HCT116 (cell line): ENCODE measurements around the gene TFCP2L1. TPM values are rescaled to one million over a fixed set of nuclear protein-coding genes. Genes with fewer than 3 reads are reported as not detected.
A peak's percentile ranks its signal among the peaks of the same experiment; 100 is the strongest.

ENCODE experiments used
- ATAC-seq: fragments of 200-7000 bp; cut with Tn5 transposase; 2 replicates; pipeline ENCODE4 v1.9.1; 2020; ENCODE audit warnings: mild to moderate bottlenecking, moderate library complexity
- BruUV-seq: library from RNA; stranded (reverse); fragments of 400-500 nt; replicated peaks from 2 replicates; lab custom pipeline; 2021; lab: Mats Ljungman, UMichigan
- CTCF ChIA-PET: fragments of 300-600 bp; sonication (Branson Sonifier 250); formaldehyde crosslinking; loops from one replicate; lab custom pipeline; 2021; ENCODE audit warnings: antibody characterized with exemption; lab: Charles Lee
- POLR2A ChIA-PET: fragments of 300-600, 350-600 bp; sonication (Branson Sonifier 250); formaldehyde crosslinking; loops from one replicate; lab custom pipeline; 2021; ENCODE audit warnings: antibody characterized with exemption; lab: Charles Lee
- RAD21 ChIA-PET, 2 experiments: fragments of 300-600 bp; sonication (Branson Sonifier 250); formaldehyde crosslinking; loops; one replicate each; lab custom pipeline; 2023; ENCODE audit warnings: low total read pairs in 2 of 2; ENCODE audit not compliant: uncharacterized antibody in 2 of 2, unreplicated experiment in 2 of 2, low non-redundant PET in 1 of 2; lab: Charles Lee
- DNase-seq: peaks from one replicate; pipeline ENCODE4 v3.0.0-alpha.2; 2010; ENCODE audit warnings: low read depth, low spot score
- H2AFZ ChIP-seq: fragments of 200-600 bp; shearing (Covaris generic), sonication (generic); 2 replicates; pipeline ENCODE4 v1.6.1; 2017; ENCODE audit warnings: low read depth, mixed run types, mixed read lengths, antibody characterized with exemption, low read length; ENCODE audit not compliant: poor library complexity, severe bottlenecking
- H3K27ac ChIP-seq: 2 replicates; pipeline ENCODE4 v1.5.1; 2012; ENCODE audit warnings: low read depth, low read length
- H3K27me3 ChIP-seq: fragments of 200-600 bp; sonication (generic); 2 replicates; pipeline ENCODE4 v1.6.1; 2016; ENCODE audit warnings: mixed run types, low read length, mixed read lengths; ENCODE audit not compliant: insufficient read depth
- H3K36me3 ChIP-seq, 2 experiments: fragments of 200-500 bp in 1 of 2; fragments of 200-600 bp in 1 of 2; sonication (Bioruptor generic) in 1 of 2; sonication (generic) in 1 of 2; 2 replicates each; pipeline versions ENCODE4 v1.5.1 to v1.6.1; 2014 to 2016; ENCODE audit warnings: low read length in 2 of 2, inconsistent platforms in 1 of 2, mixed read lengths in 1 of 2, mixed run types in 1 of 2; ENCODE audit not compliant: insufficient read depth in 2 of 2, control insufficient read depth in 1 of 2
- H3K4me1 ChIP-seq, 2 experiments: fragments of 200-600 bp in 1 of 2; sonication (generic) in 1 of 2; 2 replicates each; pipeline versions ENCODE4 v1.5.1 to v1.6.1; 2012 to 2017; ENCODE audit warnings: low read length in 2 of 2, inconsistent platforms in 1 of 2, mild to moderate bottlenecking in 1 of 2, mixed read lengths in 1 of 2, mixed run types in 1 of 2, moderate library complexity in 1 of 2; ENCODE audit not compliant: insufficient read depth in 2 of 2, control insufficient read depth in 1 of 2
- H3K4me2 ChIP-seq: fragments of 200-600 bp; sonication (generic); 2 replicates; pipeline ENCODE4 v1.6.1; 2017; ENCODE audit warnings: mixed run types, low read length, mixed read lengths
- H3K4me3 ChIP-seq, 2 experiments: fragments of 200-600 bp in 1 of 2; sonication (generic) in 1 of 2; replicated peaks in 1 of 2; 2 replicates each; pipeline ENCODE4 v1.5.1; 2011 to 2016; ENCODE audit warnings: low read length in 2 of 2, control low read depth in 1 of 2, low read depth in 1 of 2, mild to moderate bottlenecking in 1 of 2, mixed read lengths in 1 of 2, mixed run types in 1 of 2
- H3K79me2 ChIP-seq: fragments of 200-600 bp; sonication (generic); 2 replicates; pipeline ENCODE4 v1.6.1; 2017; ENCODE audit warnings: mild to moderate bottlenecking, mixed run types, low read length, moderate library complexity, mixed read lengths; ENCODE audit not compliant: insufficient read depth
- H3K9ac ChIP-seq: fragments of 200-600 bp; sonication (generic); 2 replicates; pipeline ENCODE4 v1.6.1; 2016; ENCODE audit warnings: low read length, mixed read lengths
- H3K9me2 ChIP-seq: fragments of 200-600 bp; sonication (generic), shearing (Covaris generic); 2 replicates; pipeline ENCODE4 v1.6.1; 2017; ENCODE audit warnings: mixed run types, mild to moderate bottlenecking, moderate library complexity; ENCODE audit not compliant: insufficient read depth
- H3K9me3 ChIP-seq, 2 experiments: fragments of 200-500 bp in 1 of 2; fragments of 200-600 bp in 1 of 2; sonication (Bioruptor generic) in 1 of 2; sonication (generic) in 1 of 2; 2 replicates each; pipeline ENCODE4 v1.6.1; 2014 to 2017; ENCODE audit warnings: low read length in 2 of 2, mixed read lengths in 2 of 2, inconsistent platforms in 1 of 2, low read depth in 1 of 2, mild to moderate bottlenecking in 1 of 2, mixed run types in 1 of 2, moderate library complexity in 1 of 2; ENCODE audit not compliant: control insufficient read depth in 1 of 2, insufficient read depth in 1 of 2
- H4K20me1 ChIP-seq: fragments of 200-600 bp; sonication (generic), shearing (Covaris generic); 2 replicates; pipeline ENCODE4 v1.6.1; 2017; ENCODE audit warnings: mixed run types, mild to moderate bottlenecking, moderate library complexity; ENCODE audit not compliant: insufficient read depth
- ATF3 ChIP-seq: IDR thresholded peaks from 2 replicates; pipeline ENCODE4 v1.6.1; 2012
- EGR1 ChIP-seq: IDR thresholded peaks from 2 replicates; pipeline ENCODE4 v1.6.1; 2012; ENCODE audit warnings: low read depth
- ELF1 ChIP-seq: IDR thresholded peaks from 2 replicates; pipeline ENCODE4 v1.6.1; 2012; ENCODE audit warnings: low read depth, borderline replicate concordance
- EZH2 ChIP-seq: fragments of 200-600 bp; sonication (generic); IDR thresholded peaks from 2 replicates; pipeline ENCODE4 v1.6.1; 2017; ENCODE audit warnings: antibody characterized with exemption, mixed run types
- FOSL1 ChIP-seq: IDR thresholded peaks from 2 replicates; pipeline ENCODE4 v1.6.1; 2012; ENCODE audit warnings: low read depth
- JUND ChIP-seq: IDR thresholded peaks from 2 replicates; pipeline ENCODE4 v1.6.1; 2012
- MAX ChIP-seq: IDR thresholded peaks from 2 replicates; pipeline ENCODE4 v1.6.1; 2012
- POLR2AphosphoS5 ChIP-seq: IDR thresholded peaks from 2 replicates; pipeline ENCODE4 v1.6.1; 2011; ENCODE audit warnings: mild to moderate bottlenecking, low read depth, low read length, moderate library complexity
- RAD21 ChIP-seq: IDR thresholded peaks from 2 replicates; pipeline ENCODE4 v1.6.1; 2012; ENCODE audit warnings: low read depth, mild to moderate bottlenecking
- TCF7L2 ChIP-seq: IDR thresholded peaks from 2 replicates; pipeline ENCODE4 v1.7.0; 2011; ENCODE audit warnings: borderline replicate concordance, inconsistent platforms; ENCODE audit not compliant: insufficient read depth, insufficient read length; ENCODE audit errors: extremely low read depth
- YY1 ChIP-seq: IDR thresholded peaks from 2 replicates; pipeline ENCODE4 v1.6.1; 2011; ENCODE audit warnings: low read length, low read depth, moderate library complexity, mild to moderate bottlenecking; ENCODE audit not compliant: insufficient replicate concordance; ENCODE audit errors: extremely low read depth
- ZBTB33 ChIP-seq: IDR thresholded peaks from 2 replicates; pipeline ENCODE4 v1.6.1; 2011; ENCODE audit warnings: mild to moderate bottlenecking, low read length, moderate library complexity; ENCODE audit not compliant: insufficient replicate concordance; ENCODE audit errors: extremely low read depth
- ZFX ChIP-seq: fragments of 450-650 bp; IDR thresholded peaks from 2 replicates; pipeline ENCODE4 v1.6.1; 2017
- ZNF274 ChIP-seq: fragments of 200-500 bp; sonication (Bioruptor generic); IDR thresholded peaks from 2 replicates; pipeline ENCODE4 v1.6.1; 2014; ENCODE audit warnings: mild to moderate bottlenecking, low read depth, low read length, inconsistent platforms
- intact Hi-C: fragments of 100-400 bp; cut with micrococcal nuclease; formaldehyde crosslinking; loops from 2 replicates; pipeline ENCODE4 v1.10.0; 2022
- total RNA-seq: library from RNA; stranded (reverse); gene quantifications from one replicate; pipeline ENCODE4 v1.2.1, GENCODE V29; 2021; ENCODE audit not compliant: unreplicated experiment

TFCP2L1 gene
- total RNA-seq, 1 experiment from 2014 or later = 8.4 TPM

GRCh38 chr2:121186261-121186660 lies 98.7 kb downstream of the TFCP2L1 start:
- no peak overlapping the region for H2AFZ ChIP-seq
- CTCF ChIA-PET = no interaction called here

GRCh38 chr2:121185571-121186074 lies 99.4 kb downstream of the TFCP2L1 start:
- POLR2A ChIA-PET = no interaction called here
- H3K9ac ChIP-seq = no peak overlapping the region
- H3K4me2 ChIP-seq = no peak overlapping the region
- no TSS peak for BruUV-seq
- RAD21 ChIA-PET = no interaction called here
- no peaks in the 10 kb centered on the region for H3K79me2 ChIP-seq
- H3K36me3 ChIP-seq = no peaks in the 10 kb centered on the region
- DNase-seq (peak; percentile 8), ATAC-seq (peak; percentile 69)
- no peaks in the 10 kb centered on the region for H4K20me1 ChIP-seq
- CTCF ChIA-PET = interaction anchor here (1.4 kb wide), 1 partner anchor 26 kb away, joined by 4 read pairs; no protein-coding TSS in a partner anchor
- H3K9me2 ChIP-seq = no peaks in the 10 kb centered on the region
- peaks cover 0 to 9% of the 10 kb centered on the region in 2 experiments; a peak in 1 of 4 replicates for H3K4me1 ChIP-seq
- H2AFZ ChIP-seq = no peak overlapping the region
- H3K27me3 ChIP-seq = no peaks in the 10 kb centered on the region
- H3K4me3 ChIP-seq = no peak overlapping the region
- intact Hi-C loops = no loop called here
- no peak overlapping the region for H3K27ac ChIP-seq
- H3K9me3 ChIP-seq = no peaks in the 10 kb centered on the region
- TF ChIP-seq FOSL1 (no peak), TCF7L2 (no peak), POLR2AphosphoS5 (no peak), RAD21 (no peak), ZNF274 (no peak), YY1 (no peak), ZBTB33 (no peak), ELF1 (no peak), MAX (no peak), ATF3 (no peak), EGR1 (no peak)

More at GRCh38 chr2:121186261-121186660, 98.7 kb downstream of the TFCP2L1 start:
- POLR2A ChIA-PET = no interaction called here
- H3K4me1 ChIP-seq = peaks cover 0 to 9% of the 10 kb centered on the region in 2 experiments; a peak in 1 of 4 replicates
- H3K4me2 ChIP-seq = no peak overlapping the region
- RAD21 ChIA-PET = no interaction called here
- H3K27me3 ChIP-seq = no peaks in the 10 kb centered on the region
- no peaks in the 10 kb centered on the region for H3K9me2 ChIP-seq
- H3K36me3 ChIP-seq = no peaks in the 10 kb centered on the region
- H3K9ac ChIP-seq = no peak overlapping the region
- no peak for ATAC-seq
- intact Hi-C loops = no loop called here
- no peak overlapping the region for H3K27ac ChIP-seq
- TF ChIP-seq EZH2 (no peak), JUND (no peak), ZNF274 (no peak), FOSL1 (no peak), ZFX (no peak), MAX (no peak), RAD21 (no peak), TCF7L2 (no peak), YY1 (no peak)
- H3K79me2 ChIP-seq = no peaks in the 10 kb centered on the region
- H4K20me1 ChIP-seq = no peaks in the 10 kb centered on the region
- DNase-seq = no peak
- BruUV-seq = no TSS peak
- no peak overlapping the region for H3K4me3 ChIP-seq
- H3K9me3 ChIP-seq = no peaks in the 10 kb centered on the region
